ENCODE results near the gene MIGA1. TPM values are rescaled to one million over a fixed set of nuclear protein-coding genes. Genes with fewer than 3 reads are reported as not detected.

MIGA1 gene
- total and polyA plus RNA-seq, 9 of the 15 experiments (the other 6 are each of a cell fraction or from before 2014, with no cell fraction given) = 1.6 to 5.1 (median 2.9) TPM

DNA sequence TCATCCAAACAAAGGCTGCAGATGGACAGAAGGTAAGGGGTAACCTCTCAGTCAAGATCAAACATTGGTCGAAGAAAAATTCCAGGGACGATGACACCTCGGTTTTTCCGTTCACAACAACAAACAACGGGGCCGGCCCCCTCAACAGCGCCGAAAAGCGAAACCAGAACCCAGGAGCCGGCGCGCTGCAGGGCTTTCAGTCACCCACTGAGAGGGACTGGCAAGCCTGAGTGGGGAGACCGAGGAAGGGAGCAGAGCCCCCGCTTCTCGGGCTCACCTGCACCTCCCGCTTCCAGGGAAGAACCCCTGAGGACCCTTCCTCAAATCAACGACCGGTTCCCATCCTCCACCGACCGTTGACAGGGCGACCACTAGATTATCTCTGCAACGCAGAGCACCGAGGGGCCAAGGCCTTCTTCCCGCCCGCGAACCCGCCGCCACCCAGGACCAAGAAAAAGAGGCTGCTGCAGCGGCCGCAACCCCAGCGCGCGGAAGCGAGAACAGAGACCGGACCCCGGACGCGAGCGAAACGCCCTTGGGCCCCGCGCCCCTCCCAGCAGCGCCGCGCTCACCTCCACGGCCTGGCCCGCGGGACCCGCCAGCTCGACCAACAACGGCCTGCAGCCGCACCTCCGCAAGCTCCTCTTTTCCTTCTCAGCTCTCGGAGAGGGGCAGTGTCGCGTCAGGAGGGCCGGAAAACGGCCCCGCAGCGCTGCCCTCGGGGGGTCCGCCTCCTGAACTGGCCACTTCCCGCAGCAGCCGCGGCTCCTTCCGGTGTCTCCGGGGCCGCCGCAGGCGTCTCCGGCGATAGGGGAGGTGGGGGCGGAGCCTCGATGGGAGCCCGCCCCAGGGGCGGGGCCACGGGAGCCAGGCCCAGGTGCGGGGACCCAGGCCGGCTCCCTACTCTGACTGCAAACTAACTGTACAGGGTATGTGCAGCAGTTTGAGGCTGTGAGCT, 20.1 kb upstream of the MIGA1 start, which contains the start of gene USP33 (continued):
- TF ChIP-seq, protein P1, sequence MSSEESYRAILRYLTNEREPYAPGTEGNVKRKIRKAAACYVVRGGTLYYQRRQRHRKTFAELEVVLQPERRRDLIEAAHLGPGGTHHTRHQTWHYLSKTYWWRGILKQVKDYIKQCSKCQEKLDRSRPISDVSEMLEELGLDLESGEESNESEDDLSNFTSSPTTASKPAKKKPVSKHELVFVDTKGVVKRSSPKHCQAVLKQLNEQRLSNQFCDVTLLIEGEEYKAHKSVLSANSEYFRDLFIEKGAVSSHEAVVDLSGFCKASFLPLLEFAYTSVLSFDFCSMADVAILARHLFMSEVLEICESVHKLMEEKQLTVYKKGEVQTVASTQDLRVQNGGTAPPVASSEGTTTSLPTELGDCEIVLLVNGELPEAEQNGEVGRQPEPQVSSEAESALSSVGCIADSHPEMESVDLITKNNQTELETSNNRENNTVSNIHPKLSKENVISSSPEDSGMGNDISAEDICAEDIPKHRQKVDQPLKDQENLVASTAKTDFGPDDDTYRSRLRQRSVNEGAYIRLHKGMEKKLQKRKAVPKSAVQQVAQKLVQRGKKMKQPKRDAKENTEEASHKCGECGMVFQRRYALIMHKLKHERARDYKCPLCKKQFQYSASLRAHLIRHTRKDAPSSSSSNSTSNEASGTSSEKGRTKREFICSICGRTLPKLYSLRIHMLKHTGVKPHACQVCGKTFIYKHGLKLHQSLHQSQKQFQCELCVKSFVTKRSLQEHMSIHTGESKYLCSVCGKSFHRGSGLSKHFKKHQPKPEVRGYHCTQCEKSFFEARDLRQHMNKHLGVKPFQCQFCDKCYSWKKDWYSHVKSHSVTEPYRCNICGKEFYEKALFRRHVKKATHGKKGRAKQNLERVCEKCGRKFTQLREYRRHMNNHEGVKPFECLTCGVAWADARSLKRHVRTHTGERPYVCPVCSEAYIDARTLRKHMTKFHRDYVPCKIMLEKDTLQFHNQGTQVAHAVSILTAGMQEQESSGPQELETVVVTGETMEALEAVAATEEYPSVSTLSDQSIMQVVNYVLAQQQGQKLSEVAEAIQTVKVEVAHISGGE (CRISPR knock-in tag; IDR thresholded peaks at IDR 0.05) = peak in 2 of 3 experiments; percentile 77 to 96; a peak in 4 of 6 replicates
- no peak for TF ChIP-seq CHD2 (IDR thresholded peaks at IDR 0.05; ENCODE audit: low read depth, low read length)
- no peak for TF ChIP-seq TSC22D4 (tag; IDR thresholded peaks at IDR 0.05)
- TF ChIP-seq SIN3B (IDR thresholded peaks at IDR 0.05; ENCODE audit: low read depth) = 0 out of 2 replicates have a peak, but pooled peaks have one; percentile 51
- TF ChIP-seq CBFA2T2 (conservative IDR thresholded peaks at IDR 0.05) = 0 out of 2 replicates have a peak, but pooled peaks have one; percentile 1
- TF ChIP-seq KDM2B (CRISPR knock-in tag; IDR thresholded peaks at IDR 0.05) = 0 out of 2 replicates have a peak, but pooled peaks have one; percentile 25
- TF ChIP-seq, protein P2, sequence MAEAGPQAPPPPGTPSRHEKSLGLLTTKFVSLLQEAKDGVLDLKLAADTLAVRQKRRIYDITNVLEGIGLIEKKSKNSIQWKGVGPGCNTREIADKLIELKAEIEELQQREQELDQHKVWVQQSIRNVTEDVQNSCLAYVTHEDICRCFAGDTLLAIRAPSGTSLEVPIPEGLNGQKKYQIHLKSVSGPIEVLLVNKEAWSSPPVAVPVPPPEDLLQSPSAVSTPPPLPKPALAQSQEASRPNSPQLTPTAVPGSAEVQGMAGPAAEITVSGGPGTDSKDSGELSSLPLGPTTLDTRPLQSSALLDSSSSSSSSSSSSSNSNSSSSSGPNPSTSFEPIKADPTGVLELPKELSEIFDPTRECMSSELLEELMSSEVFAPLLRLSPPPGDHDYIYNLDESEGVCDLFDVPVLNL (CRISPR knock-in tag; IDR thresholded peaks at IDR 0.05; ENCODE audit: low read depth) = peak; percentile 64; the same call in 1 of the 2 replicates
- no peak for TF ChIP-seq FOXJ3 (CRISPR knock-in tag; IDR thresholded peaks at IDR 0.05)
- TF ChIP-seq SLC30A9 (CRISPR knock-in tag; IDR thresholded peaks at IDR 0.05) = no peak
- TF ChIP-seq, protein P3, sequence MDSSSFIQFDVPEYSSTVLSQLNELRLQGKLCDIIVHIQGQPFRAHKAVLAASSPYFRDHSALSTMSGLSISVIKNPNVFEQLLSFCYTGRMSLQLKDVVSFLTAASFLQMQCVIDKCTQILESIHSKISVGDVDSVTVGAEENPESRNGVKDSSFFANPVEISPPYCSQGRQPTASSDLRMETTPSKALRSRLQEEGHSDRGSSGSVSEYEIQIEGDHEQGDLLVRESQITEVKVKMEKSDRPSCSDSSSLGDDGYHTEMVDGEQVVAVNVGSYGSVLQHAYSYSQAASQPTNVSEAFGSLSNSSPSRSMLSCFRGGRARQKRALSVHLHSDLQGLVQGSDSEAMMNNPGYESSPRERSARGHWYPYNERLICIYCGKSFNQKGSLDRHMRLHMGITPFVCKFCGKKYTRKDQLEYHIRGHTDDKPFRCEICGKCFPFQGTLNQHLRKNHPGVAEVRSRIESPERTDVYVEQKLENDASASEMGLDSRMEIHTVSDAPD (CRISPR knock-in tag; IDR thresholded peaks at IDR 0.05) = no peak
- peak; percentile 92 for TF ChIP-seq ETV5 (CRISPR knock-in tag; IDR thresholded peaks at IDR 0.05; ENCODE audit: low read depth)
- TF ChIP-seq RBM34 (IDR thresholded peaks at IDR 0.05; ENCODE audit: borderline replicate concordance, insufficient read depth, low read length) = peak; percentile 97
- TF ChIP-seq CHD1 (IDR thresholded peaks at IDR 0.05; ENCODE audit: low read length) = peak; percentile 53
- TF ChIP-seq ZBTB7A (IDR thresholded peaks at IDR 0.05; ENCODE audit: borderline replicate concordance, control insufficient read depth, low read depth, low read length) = peak; percentile 92
- no peak for TF ChIP-seq RUNX1 (IDR thresholded peaks at IDR 0.05; ENCODE audit: low read depth)
- TF ChIP-seq, protein P4, sequence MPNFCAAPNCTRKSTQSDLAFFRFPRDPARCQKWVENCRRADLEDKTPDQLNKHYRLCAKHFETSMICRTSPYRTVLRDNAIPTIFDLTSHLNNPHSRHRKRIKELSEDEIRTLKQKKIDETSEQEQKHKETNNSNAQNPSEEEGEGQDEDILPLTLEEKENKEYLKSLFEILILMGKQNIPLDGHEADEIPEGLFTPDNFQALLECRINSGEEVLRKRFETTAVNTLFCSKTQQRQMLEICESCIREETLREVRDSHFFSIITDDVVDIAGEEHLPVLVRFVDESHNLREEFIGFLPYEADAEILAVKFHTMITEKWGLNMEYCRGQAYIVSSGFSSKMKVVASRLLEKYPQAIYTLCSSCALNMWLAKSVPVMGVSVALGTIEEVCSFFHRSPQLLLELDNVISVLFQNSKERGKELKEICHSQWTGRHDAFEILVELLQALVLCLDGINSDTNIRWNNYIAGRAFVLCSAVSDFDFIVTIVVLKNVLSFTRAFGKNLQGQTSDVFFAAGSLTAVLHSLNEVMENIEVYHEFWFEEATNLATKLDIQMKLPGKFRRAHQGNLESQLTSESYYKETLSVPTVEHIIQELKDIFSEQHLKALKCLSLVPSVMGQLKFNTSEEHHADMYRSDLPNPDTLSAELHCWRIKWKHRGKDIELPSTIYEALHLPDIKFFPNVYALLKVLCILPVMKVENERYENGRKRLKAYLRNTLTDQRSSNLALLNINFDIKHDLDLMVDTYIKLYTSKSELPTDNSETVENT (CRISPR knock-in tag; IDR thresholded peaks at IDR 0.05) = 0 out of 2 replicates have a peak, but pooled peaks have one; percentile 31
- TF ChIP-seq ATF1 (CRISPR knock-in tag; IDR thresholded peaks at IDR 0.05) = no peak
- TF ChIP-seq ATF1 (tag; IDR thresholded peaks at IDR 0.05) = peak; percentile 58; the same call in 1 of the 2 replicates
- 0 out of 2 replicates have a peak, but pooled peaks have one; percentile 23 for TF ChIP-seq PHB (CRISPR knock-in tag; IDR thresholded peaks at IDR 0.05)

All from K562 (cell line).